HepG2 (cell line): ENCODE measurements around the gene MIEF1. TPM values are rescaled to one million over a fixed set of nuclear protein-coding genes. Genes with fewer than 3 reads are reported as not detected.

ENCODE experiments used
- ARHGAP35 ChIP-seq: sonication (generic); formaldehyde crosslinking; IDR thresholded peaks from 2 replicates; pipeline ENCODE4 v1.9.0; 2022; ENCODE audit warnings: mild to moderate bottlenecking, inconsistent platforms, moderate library complexity, missing genetic modification reagents, borderline replicate concordance
- ELF3 ChIP-seq: IDR thresholded peaks from 2 replicates; pipeline ENCODE4 v1.6.1; 2016; ENCODE audit warnings: missing genetic modification reagents, missing compliant biosample characterization
- ESRRA ChIP-seq: sonication (generic); formaldehyde crosslinking; IDR thresholded peaks from 2 replicates; pipeline ENCODE4 v1.5.1; 2020; ENCODE audit warnings: mild to moderate bottlenecking, low read depth, missing genetic modification reagents
- GABPA ChIP-seq, 2 experiments: IDR thresholded peaks; 2 replicates each; pipeline ENCODE4 v1.6.1; 2011 to 2016; ENCODE audit warnings: low read depth in 2 of 2, low read length in 1 of 2, missing biosample characterization in 1 of 2, missing genetic modification characterization in 1 of 2
- HOXA9 ChIP-seq: sonication (generic); formaldehyde crosslinking; IDR thresholded peaks from 2 replicates; pipeline ENCODE4 v1.8.1; 2022; ENCODE audit warnings: missing genetic modification reagents, mild to moderate bottlenecking, moderate library complexity, borderline replicate concordance
- MEIS2 ChIP-seq: sonication (generic); formaldehyde crosslinking; IDR thresholded peaks from 2 replicates; pipeline ENCODE4 v1.9.0; 2021; ENCODE audit warnings: mild to moderate bottlenecking, missing genetic modification reagents
- NR2F1 ChIP-seq, 2 experiments: fragments of 450-650 bp in 1 of 2; formaldehyde crosslinking in 1 of 2; IDR thresholded peaks; 2 replicates each; pipeline versions ENCODE4 v1.5.0 to v1.6.1; 2016 to 2020; ENCODE audit warnings: mild to moderate bottlenecking in 1 of 2, missing compliant biosample characterization in 1 of 2, missing genetic modification reagents in 1 of 2, moderate library complexity in 1 of 2
- PAF1 ChIP-seq: IDR thresholded peaks from 2 replicates; pipeline ENCODE4 v1.6.1; 2016; ENCODE audit warnings: missing genetic modification reagents, missing compliant biosample characterization
- POLR2A ChIP-seq, 2 experiments: IDR thresholded peaks; 2 replicates each; pipeline ENCODE4 v1.6.1; 2011; ENCODE audit warnings: low read depth in 2 of 2, low read length in 2 of 2, mild to moderate bottlenecking in 1 of 2, moderate library complexity in 1 of 2; ENCODE audit not compliant: insufficient read depth in 1 of 2
- RFXANK ChIP-seq: IDR thresholded peaks from 2 replicates; pipeline ENCODE4 v1.6.1; 2016
- SIX1 ChIP-seq: sonication (generic); formaldehyde crosslinking; IDR thresholded peaks from 2 replicates; pipeline ENCODE4 v1.4.0; 2020; ENCODE audit warnings: missing genetic modification reagents, borderline replicate concordance
- SMAD9 ChIP-seq: sonication (generic); formaldehyde crosslinking; IDR thresholded peaks from 2 replicates; pipeline ENCODE4 v1.5.1; 2020; ENCODE audit warnings: mild to moderate bottlenecking, missing genetic modification reagents
- SOX6 ChIP-seq, 2 experiments: fragments of 450-650 bp in 1 of 2; sonication (generic) in 1 of 2; formaldehyde crosslinking in 1 of 2; IDR thresholded peaks; 2 replicates each; pipeline versions ENCODE4 v1.4.0 to v1.6.1; 2017 to 2020; ENCODE audit warnings: antibody characterized with exemption in 1 of 2, mild to moderate bottlenecking in 1 of 2, missing genetic modification reagents in 1 of 2
- SP4 ChIP-seq: sonication (generic); formaldehyde crosslinking; IDR thresholded peaks from 2 replicates; pipeline ENCODE4 v1.8.1; 2023; ENCODE audit warnings: mild to moderate bottlenecking, missing genetic modification reagents
- TCF7L2 ChIP-seq: IDR thresholded peaks from 2 replicates; pipeline ENCODE4 v1.6.1; 2011; ENCODE audit warnings: mild to moderate bottlenecking, low read depth, low read length, moderate library complexity
- XRCC5 ChIP-seq: fragments of 200-400 bp; formaldehyde crosslinking; optimal IDR thresholded peaks from 2 replicates; pipeline ENCODE3; 2017; ENCODE audit warnings: mild to moderate bottlenecking, low read length
- ZBTB37 ChIP-seq: sonication (generic); formaldehyde crosslinking; IDR thresholded peaks from 2 replicates; pipeline ENCODE4 v1.4.0; 2020; ENCODE audit warnings: mild to moderate bottlenecking, missing genetic modification reagents
- ZNF280D ChIP-seq: sonication (generic); formaldehyde crosslinking; IDR thresholded peaks from 2 replicates; pipeline ENCODE4 v1.5.1; 2020; ENCODE audit warnings: mild to moderate bottlenecking, missing genetic modification reagents
- ZNF616 ChIP-seq: sonication (generic); formaldehyde crosslinking; IDR thresholded peaks from 2 replicates; pipeline ENCODE4 v1.5.0; 2020; ENCODE audit warnings: low read depth, mild to moderate bottlenecking, missing genetic modification reagents
- ZNF629 ChIP-seq: sonication (generic); formaldehyde crosslinking; conservative IDR thresholded peaks from 2 replicates; pipeline ENCODE4 v1.5.0; 2020; ENCODE audit warnings: missing genetic modification reagents
- ZNF749 ChIP-seq: sonication (generic); formaldehyde crosslinking; IDR thresholded peaks from 2 replicates; pipeline ENCODE4 v1.8.0; 2022; ENCODE audit warnings: mild to moderate bottlenecking, missing genetic modification reagents, moderate library complexity, borderline replicate concordance
- ZNF816 ChIP-seq: sonication (generic); formaldehyde crosslinking; IDR thresholded peaks from 2 replicates; pipeline ENCODE4 v1.8.0; 2022; ENCODE audit warnings: missing genetic modification reagents, mild to moderate bottlenecking, borderline replicate concordance
- ZUFSP ChIP-seq: sonication (generic); formaldehyde crosslinking; IDR thresholded peaks from 2 replicates; pipeline ENCODE4 v1.9.0; 2021; ENCODE audit warnings: missing genetic modification reagents, mild to moderate bottlenecking, borderline replicate concordance
- polyA plus RNA-seq, 8 experiments: library from polyadenylated mRNA; depleted of rRNA in 3 of 8; stranded (reverse) in 7 of 8; unstranded in 1 of 8; fragments of >200 nt; fragmentation: Illumina TruSeq in 4 of 8; extraction: Trizol in 4 of 8; gene quantifications; 2 replicates each; pipeline versions ENCODE4 v1.2.1 to v1.2.3, GENCODE V29; 2011 to 2016; ENCODE audit warnings: low read depth in 4 of 8, missing spikeins in 1 of 8, mixed read lengths in 1 of 8; ENCODE audit not compliant: insufficient read depth in 1 of 8
- total RNA-seq, 5 experiments: library from RNA; depleted of rRNA; stranded (reverse); fragments of >200 nt; fragmentation: Illumina TruSeq; extraction: Trizol; gene quantifications; 2 replicates each; pipeline ENCODE4 v1.2.3, GENCODE V29; 2016; ENCODE audit warnings: low read depth in 1 of 5

The MIEF1 gene
- total and polyA plus RNA-seq, 2 of the 13 experiments (the other 11 are each of a cell fraction or from before 2014, with no cell fraction given): 21.7 to 34.8 TPM

GRCh38 chr22:39527481-39527961 is 25.4 kb downstream of the MIEF1 start (continued):
- no peak for TF ChIP-seq TCF7L2
- no peak for TF ChIP-seq ZNF749 (CRISPR knock-in tag)
- TF ChIP-seq RFXANK (CRISPR knock-in tag): no peak
- no peak for TF ChIP-seq ZNF280D (CRISPR knock-in tag)
- no peak for TF ChIP-seq PAF1
- no peak for TF ChIP-seq ZBTB37
- no peak for TF ChIP-seq ZUFSP (CRISPR knock-in tag)
- no peak for TF ChIP-seq ELF3 (CRISPR knock-in tag)
- TF ChIP-seq SOX6 (IDR thresholded peaks at IDR 0.05): no peak
- peak; percentile 43; the same call in 1 of the 2 replicates for TF ChIP-seq SOX6 (CRISPR knock-in tag; IDR thresholded peaks at IDR 0.05)
- TF ChIP-seq ZNF816 (CRISPR knock-in tag): no peak
- no peak for TF ChIP-seq SIX1 (CRISPR knock-in tag)
- no peak; the same call in 1 of the 2 replicates for TF ChIP-seq SP4 (CRISPR knock-in tag)
- no peak for TF ChIP-seq ZNF616 (CRISPR knock-in tag)
- TF ChIP-seq NR2F1 (CRISPR knock-in tag; IDR thresholded peaks at IDR 0.05): peak in 1 of 2 experiments; percentile 50; a peak in 2 of 4 replicates
- no peak for TF ChIP-seq ARHGAP35 (CRISPR knock-in tag)
- peak; percentile 30 to 45; a peak in 2 of 4 replicates for TF ChIP-seq POLR2A (IDR thresholded peaks at IDR 0.05; ENCODE audit: insufficient read depth in 1 of 2, low read depth in 2 of 2, low read length in 2 of 2)
- no peak for TF ChIP-seq ZNF629 (CRISPR knock-in tag)
- TF ChIP-seq GABPA (IDR thresholded peaks at IDR 0.05; ENCODE audit: low read depth, low read length): no peak
- no peak for TF ChIP-seq GABPA (CRISPR knock-in tag; IDR thresholded peaks at IDR 0.05; ENCODE audit: low read depth)
- TF ChIP-seq MEIS2 (CRISPR knock-in tag): 0 out of 2 replicates have a peak, but pooled peaks have one; percentile 30
- TF ChIP-seq ESRRA (CRISPR knock-in tag): peak; percentile 36; the same call in 1 of the 2 replicates
- no peak for TF ChIP-seq HOXA9 (CRISPR knock-in tag)
- no peak for TF ChIP-seq XRCC5
- no peak for TF ChIP-seq SMAD9 (CRISPR knock-in tag)
